ENCODE measurements around the gene CDH1.

The CDH1 gene

DNA sequence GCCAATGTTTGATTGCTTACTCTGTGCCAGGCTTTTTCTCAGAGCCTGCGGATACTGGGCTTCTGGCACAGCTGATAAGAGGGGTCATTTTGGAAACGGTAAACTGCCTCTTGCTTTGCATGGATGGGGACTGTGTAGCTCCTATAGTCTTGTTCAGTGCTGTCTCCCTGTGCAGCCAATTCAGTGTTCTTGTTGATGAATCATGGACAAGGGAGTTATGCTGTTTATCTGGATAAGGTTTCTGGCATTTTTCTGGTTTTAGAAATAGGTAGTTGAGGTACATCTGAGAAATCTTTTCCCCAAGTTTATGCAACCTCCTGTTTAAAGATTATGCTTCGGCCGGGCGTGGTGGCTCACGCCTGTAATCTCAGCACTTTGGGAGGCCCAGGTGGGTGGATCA, 89.6 kb downstream of the CDH1 start:
- no peak overlapping the region for H2BK12ac ChIP-seq (ENCODE audit: low read length)
- no peak overlapping the region for H4K8ac ChIP-seq (ENCODE audit: low read depth, low read length)
- DNase-seq (ENCODE audit: low spot score), result no peak

DNA sequence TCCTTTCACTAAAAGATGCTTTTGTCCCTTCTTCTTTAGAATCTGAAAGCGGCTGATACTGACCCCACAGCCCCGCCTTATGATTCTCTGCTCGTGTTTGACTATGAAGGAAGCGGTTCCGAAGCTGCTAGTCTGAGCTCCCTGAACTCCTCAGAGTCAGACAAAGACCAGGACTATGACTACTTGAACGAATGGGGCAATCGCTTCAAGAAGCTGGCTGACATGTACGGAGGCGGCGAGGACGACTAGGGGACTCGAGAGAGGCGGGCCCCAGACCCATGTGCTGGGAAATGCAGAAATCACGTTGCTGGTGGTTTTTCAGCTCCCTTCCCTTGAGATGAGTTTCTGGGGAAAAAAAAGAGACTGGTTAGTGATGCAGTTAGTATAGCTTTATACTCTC, 96.2 kb downstream of the CDH1 start:
- no peak for DNase-seq (ENCODE audit: low spot score)
- Histone ChIP-seq H4K8ac (ENCODE audit: low read depth, low read length) (no peak overlapping the region), H3K18ac (ENCODE audit: low read length) (no peak overlapping the region), H2BK15ac (ENCODE audit: low read length) (no peak overlapping the region), H3K4ac (ENCODE audit: low read length) (no peak overlapping the region), H3K27me3 (ENCODE audit: control insufficient read depth in 3 of 3, insufficient read depth in 3 of 3, low read depth in 1 of 3, low read length in 3 of 3) (peaks cover 0 to 11% (median 0%) of the 10 kb centered on the region in 3 experiments), H3K4me3 (ENCODE audit: low read length in 2 of 2) (no peak overlapping the region), H3K4me1 (ENCODE audit: control insufficient read depth in 2 of 2, insufficient read depth in 1 of 2, low read depth in 1 of 2, low read length in 2 of 2) (no peaks in the 10 kb centered on the region), H2AFZ (ENCODE audit: low read length) (peak overlapping the region; percentile 40), H2BK5ac (ENCODE audit: low read length) (no peak overlapping the region), H3K36me3 (replicated peaks in 1 of 2; ENCODE audit: control insufficient read depth in 2 of 2, insufficient read depth in 2 of 2, low read length in 2 of 2) (no peaks in the 10 kb centered on the region), H4K91ac (ENCODE audit: low read depth, low read length, poor library complexity) (no peak overlapping the region), H3K27ac (replicated peaks; ENCODE audit: low read length) (no peak overlapping the region), H2BK120ac (ENCODE audit: low read depth, low read length) (no peak overlapping the region), H3K14ac (ENCODE audit: low read length) (no peak overlapping the region), H2BK12ac (ENCODE audit: low read length) (no peak overlapping the region), H3K9ac (ENCODE audit: low read depth, low read length, poor library complexity) (no peak overlapping the region), H3K9me3 (replicated peaks in 1 of 2; ENCODE audit: control insufficient read depth in 2 of 2, insufficient read depth in 1 of 2, low read depth in 1 of 2, low read length in 2 of 2) (no peaks in the 10 kb centered on the region), H3K79me1 (ENCODE audit: low read depth, low read length) (no peaks in the 10 kb centered on the region), H3K23ac (ENCODE audit: low read depth, low read length, poor library complexity) (no peak overlapping the region), H2AK5ac (ENCODE audit: low read depth, low read length) (no peak overlapping the region), H3K4me2 (ENCODE audit: insufficient read depth, low read length, poor library complexity, severe bottlenecking) (no peak overlapping the region)
- no CpG with 5 or more reads among the region's 14 CpGs for WGBS, 2 donors (ENCODE audit: extremely low coverage in 2 of 2, insufficient read length in 2 of 2, insufficient replicate concordance in 1 of 2)

More for the DNA sequence above, 89.6 kb downstream of the CDH1 start:
- Histone ChIP-seq H3K36me3 (replicated peaks in 1 of 2; ENCODE audit: control insufficient read depth in 2 of 2, insufficient read depth in 2 of 2, low read length in 2 of 2) (no peaks in the 10 kb centered on the region), H3K14ac (ENCODE audit: low read length) (no peak overlapping the region), H3K18ac (ENCODE audit: low read length) (no peak overlapping the region), H2BK5ac (ENCODE audit: low read length) (no peak overlapping the region), H3K27ac (replicated peaks; ENCODE audit: low read length) (no peak overlapping the region), H3K4me2 (ENCODE audit: insufficient read depth, low read length, poor library complexity, severe bottlenecking) (no peak overlapping the region), H3K4me3 (ENCODE audit: low read length in 2 of 2) (no peak overlapping the region), H3K79me1 (ENCODE audit: low read depth, low read length) (no peaks in the 10 kb centered on the region), H2AFZ (ENCODE audit: low read length) (no peak overlapping the region), H3K9me3 (replicated peaks in 1 of 2; ENCODE audit: control insufficient read depth in 2 of 2, insufficient read depth in 1 of 2, low read depth in 1 of 2, low read length in 2 of 2) (peaks cover 4% of the 10 kb centered on the region in 2 donors), H3K9ac (ENCODE audit: low read depth, low read length, poor library complexity) (no peak overlapping the region), H4K91ac (ENCODE audit: low read depth, low read length, poor library complexity) (no peak overlapping the region), H3K4ac (ENCODE audit: low read length) (no peak overlapping the region), H3K4me1 (ENCODE audit: control insufficient read depth in 2 of 2, insufficient read depth in 1 of 2, low read depth in 1 of 2, low read length in 2 of 2) (no peaks in the 10 kb centered on the region), H2BK120ac (ENCODE audit: low read depth, low read length) (no peak overlapping the region), H3K27me3 (ENCODE audit: control insufficient read depth in 3 of 3, insufficient read depth in 3 of 3, low read depth in 1 of 3, low read length in 3 of 3) (peaks cover 0 to 16% (median 2%) of the 10 kb centered on the region in 3 experiments), H3K23ac (ENCODE audit: low read depth, low read length, poor library complexity) (no peak overlapping the region), H2AK5ac (ENCODE audit: low read depth, low read length) (no peak overlapping the region), H2BK15ac (ENCODE audit: low read length) (no peak overlapping the region)
- WGBS, 2 donors (ENCODE audit: extremely low coverage in 2 of 2, insufficient read length in 2 of 2, insufficient replicate concordance in 1 of 2), result no CpG with 5 or more reads among the region's 6 CpGs

DNA sequence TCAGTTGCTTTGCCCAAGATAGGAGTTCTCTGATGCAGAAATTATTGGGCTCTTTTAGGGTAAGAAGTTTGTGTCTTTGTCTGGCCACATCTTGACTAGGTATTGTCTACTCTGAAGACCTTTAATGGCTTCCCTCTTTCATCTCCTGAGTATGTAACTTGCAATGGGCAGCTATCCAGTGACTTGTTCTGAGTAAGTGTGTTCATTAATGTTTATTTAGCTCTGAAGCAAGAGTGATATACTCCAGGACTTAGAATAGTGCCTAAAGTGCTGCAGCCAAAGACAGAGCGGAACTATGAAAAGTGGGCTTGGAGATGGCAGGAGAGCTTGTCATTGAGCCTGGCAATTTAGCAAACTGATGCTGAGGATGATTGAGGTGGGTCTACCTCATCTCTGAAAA, 97.5 kb downstream of the CDH1 start:
- no peak overlapping the region for H4K91ac ChIP-seq (ENCODE audit: low read depth, low read length, poor library complexity)
- no peak overlapping the region for H2AFZ ChIP-seq (ENCODE audit: low read length)
- no peak overlapping the region for H3K9ac ChIP-seq (ENCODE audit: low read depth, low read length, poor library complexity)
- H2AK5ac ChIP-seq (ENCODE audit: low read depth, low read length), result no peak overlapping the region
- no peaks in the 10 kb centered on the region for H3K9me3 ChIP-seq (replicated peaks in 1 of 2; ENCODE audit: control insufficient read depth in 2 of 2, insufficient read depth in 1 of 2, low read depth in 1 of 2, low read length in 2 of 2)
- DNase-seq (ENCODE audit: low spot score), result no peak
- no peak overlapping the region for H3K23ac ChIP-seq (ENCODE audit: low read depth, low read length, poor library complexity)
- no peaks in the 10 kb centered on the region for H3K4me1 ChIP-seq (ENCODE audit: control insufficient read depth in 2 of 2, insufficient read depth in 1 of 2, low read depth in 1 of 2, low read length in 2 of 2)
- no peak overlapping the region for H3K18ac ChIP-seq (ENCODE audit: low read length)
- no peaks in the 10 kb centered on the region for H3K27me3 ChIP-seq (ENCODE audit: control insufficient read depth in 3 of 3, insufficient read depth in 3 of 3, low read depth in 1 of 3, low read length in 3 of 3)
- no peaks in the 10 kb centered on the region for H3K36me3 ChIP-seq (replicated peaks in 1 of 2; ENCODE audit: control insufficient read depth in 2 of 2, insufficient read depth in 2 of 2, low read length in 2 of 2)
- no peak overlapping the region for H2BK15ac ChIP-seq (ENCODE audit: low read length)
- H3K4me2 ChIP-seq (ENCODE audit: insufficient read depth, low read length, poor library complexity, severe bottlenecking), result no peak overlapping the region
- H2BK5ac ChIP-seq (ENCODE audit: low read length), result no peak overlapping the region
- H3K14ac ChIP-seq (ENCODE audit: low read length), result no peak overlapping the region
- WGBS, 2 donors (ENCODE audit: extremely low coverage in 2 of 2, insufficient read length in 2 of 2, insufficient replicate concordance in 1 of 2), result no CpG with 5 or more reads among the region's 1 CpG
- no peak overlapping the region for H3K4ac ChIP-seq (ENCODE audit: low read length)
- no peak overlapping the region for H3K27ac ChIP-seq (replicated peaks; ENCODE audit: low read length)
- H4K8ac ChIP-seq (ENCODE audit: low read depth, low read length), result no peak overlapping the region
- no peak overlapping the region for H2BK12ac ChIP-seq (ENCODE audit: low read length)
- H3K4me3 ChIP-seq (ENCODE audit: low read length in 2 of 2), result no peak overlapping the region
- no peak overlapping the region for H2BK120ac ChIP-seq (ENCODE audit: low read depth, low read length)
- H3K79me1 ChIP-seq (ENCODE audit: low read depth, low read length), result no peaks in the 10 kb centered on the region

DNA sequence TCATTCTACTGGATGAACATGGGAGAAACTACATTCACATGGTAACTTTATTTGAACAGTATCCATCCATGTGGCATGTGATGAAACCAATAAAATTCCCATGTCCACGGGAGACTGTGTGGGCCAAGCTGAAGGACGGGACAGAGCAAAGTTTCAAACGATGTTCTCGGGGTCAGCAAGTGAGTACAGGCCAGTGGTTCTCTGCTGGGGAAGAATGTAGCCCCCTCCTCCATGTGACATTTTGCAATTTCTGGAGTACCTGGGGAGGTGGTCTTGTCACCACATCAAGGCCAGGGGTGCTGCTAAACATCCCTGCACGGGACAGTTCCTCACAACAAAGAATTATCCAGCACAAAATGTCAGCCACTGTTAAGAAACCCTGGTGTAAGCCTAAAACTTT, 98.9 kb downstream of the CDH1 start:
- H2BK120ac ChIP-seq (ENCODE audit: low read depth, low read length), result no peak overlapping the region
- WGBS, 2 donors (ENCODE audit: extremely low coverage in 2 of 2, insufficient read length in 2 of 2, insufficient replicate concordance in 1 of 2), result no CpG with 5 or more reads among the region's 5 CpGs
- H3K79me1 ChIP-seq (ENCODE audit: low read depth, low read length), result no peaks in the 10 kb centered on the region
- no peaks in the 10 kb centered on the region for H3K36me3 ChIP-seq (replicated peaks in 1 of 2; ENCODE audit: control insufficient read depth in 2 of 2, insufficient read depth in 2 of 2, low read length in 2 of 2)
- no peak overlapping the region for H3K4me2 ChIP-seq (ENCODE audit: insufficient read depth, low read length, poor library complexity, severe bottlenecking)
- H3K9me3 ChIP-seq (replicated peaks in 1 of 2; ENCODE audit: control insufficient read depth in 2 of 2, insufficient read depth in 1 of 2, low read depth in 1 of 2, low read length in 2 of 2), result no peaks in the 10 kb centered on the region
- H3K18ac ChIP-seq (ENCODE audit: low read length), result no peak overlapping the region
- no peak overlapping the region for H4K91ac ChIP-seq (ENCODE audit: low read depth, low read length, poor library complexity)
- H2BK12ac ChIP-seq (ENCODE audit: low read length), result no peak overlapping the region
- DNase-seq (ENCODE audit: low spot score), result no peak
- H3K4ac ChIP-seq (ENCODE audit: low read length), result no peak overlapping the region
- no peak overlapping the region for H3K9ac ChIP-seq (ENCODE audit: low read depth, low read length, poor library complexity)
- no peak overlapping the region for H2BK15ac ChIP-seq (ENCODE audit: low read length)
- H3K14ac ChIP-seq (ENCODE audit: low read length), result no peak overlapping the region
- H2BK5ac ChIP-seq (ENCODE audit: low read length), result no peak overlapping the region
- H3K27me3 ChIP-seq (ENCODE audit: control insufficient read depth in 3 of 3, insufficient read depth in 3 of 3, low read depth in 1 of 3, low read length in 3 of 3), result no peaks in the 10 kb centered on the region
- H2AFZ ChIP-seq (ENCODE audit: low read length), result no peak overlapping the region
- no peak overlapping the region for H2AK5ac ChIP-seq (ENCODE audit: low read depth, low read length)
- no peak overlapping the region for H3K27ac ChIP-seq (replicated peaks; ENCODE audit: low read length)
- H3K4me1 ChIP-seq (ENCODE audit: control insufficient read depth in 2 of 2, insufficient read depth in 1 of 2, low read depth in 1 of 2, low read length in 2 of 2), result no peaks in the 10 kb centered on the region
- H3K23ac ChIP-seq (ENCODE audit: low read depth, low read length, poor library complexity), result no peak overlapping the region
- H3K4me3 ChIP-seq (ENCODE audit: low read length in 2 of 2), result no peak overlapping the region
- H4K8ac ChIP-seq (ENCODE audit: low read depth, low read length), result no peak overlapping the region

Data from neuronal stem cell (in vitro differentiated cells).